Gastrocnemius medialis (tissue), 4 donors: ENCODE measurements around the gene PGGT1B.

Experiments used
- POLR2A ChIP-seq, 2 donors: fragments of 450-650 bp; IDR thresholded peaks; one replicate each; pipeline ENCODE4 v1.6.1; 2017; ENCODE audit warnings: antibody characterized with exemption in 2 of 2, mild to moderate bottlenecking in 2 of 2, moderate library complexity in 2 of 2
- TF ChIP-seq, protein P1 (sequence below), 5 experiments: fragments of 450-650 bp in 3 of 5; fragments of 200-600 bp in 2 of 5; sonication (generic) in 2 of 5; IDR thresholded peaks in 4 of 5; conservative IDR thresholded peaks in 1 of 5; 1 replicate in 4 of 5; 2 replicates in 1 of 5; pipeline ENCODE4 v1.5.1; 2016 to 2019; ENCODE audit warnings: antibody characterized with exemption in 5 of 5, mild to moderate bottlenecking in 3 of 5, moderate library complexity in 3 of 5

DNA sequence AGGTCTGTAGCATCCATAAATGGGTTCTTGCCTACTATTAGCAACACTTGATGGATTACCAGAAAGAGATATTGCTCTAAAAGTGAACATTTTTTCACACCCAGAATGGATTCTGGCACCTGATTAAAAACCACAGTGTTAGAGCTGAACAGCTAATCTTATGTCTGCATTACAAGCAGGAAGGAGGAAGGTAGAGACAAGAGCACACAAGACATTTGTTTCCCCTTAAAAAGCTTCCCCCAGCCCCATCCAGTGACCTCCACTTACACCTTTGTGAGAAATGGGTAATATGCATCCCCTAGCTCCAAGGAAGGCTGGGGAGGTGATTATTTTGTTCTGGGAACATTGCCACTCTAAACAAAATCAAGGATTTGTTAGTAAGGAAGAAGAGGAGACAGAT, 80.9 kb downstream of the PGGT1B start:
- TF ChIP-seq, protein P1, sequence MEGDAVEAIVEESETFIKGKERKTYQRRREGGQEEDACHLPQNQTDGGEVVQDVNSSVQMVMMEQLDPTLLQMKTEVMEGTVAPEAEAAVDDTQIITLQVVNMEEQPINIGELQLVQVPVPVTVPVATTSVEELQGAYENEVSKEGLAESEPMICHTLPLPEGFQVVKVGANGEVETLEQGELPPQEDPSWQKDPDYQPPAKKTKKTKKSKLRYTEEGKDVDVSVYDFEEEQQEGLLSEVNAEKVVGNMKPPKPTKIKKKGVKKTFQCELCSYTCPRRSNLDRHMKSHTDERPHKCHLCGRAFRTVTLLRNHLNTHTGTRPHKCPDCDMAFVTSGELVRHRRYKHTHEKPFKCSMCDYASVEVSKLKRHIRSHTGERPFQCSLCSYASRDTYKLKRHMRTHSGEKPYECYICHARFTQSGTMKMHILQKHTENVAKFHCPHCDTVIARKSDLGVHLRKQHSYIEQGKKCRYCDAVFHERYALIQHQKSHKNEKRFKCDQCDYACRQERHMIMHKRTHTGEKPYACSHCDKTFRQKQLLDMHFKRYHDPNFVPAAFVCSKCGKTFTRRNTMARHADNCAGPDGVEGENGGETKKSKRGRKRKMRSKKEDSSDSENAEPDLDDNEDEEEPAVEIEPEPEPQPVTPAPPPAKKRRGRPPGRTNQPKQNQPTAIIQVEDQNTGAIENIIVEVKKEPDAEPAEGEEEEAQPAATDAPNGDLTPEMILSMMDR (IDR thresholded peaks at IDR 0.05 in 4 of 5, conservative IDR thresholded peaks at IDR 0.05 in 1 of 5) = no peak
- no peak for TF ChIP-seq POLR2A (IDR thresholded peaks at IDR 0.05)
